ENCODE measurements around the gene SELPLG. TPM values are rescaled to one million over a fixed set of nuclear protein-coding genes. Genes with fewer than 3 reads are reported as not detected.

Gene SELPLG
- total and polyA plus RNA-seq, 8 donors, result 1.2 to 6.1 (median 3.0) TPM

DNA sequence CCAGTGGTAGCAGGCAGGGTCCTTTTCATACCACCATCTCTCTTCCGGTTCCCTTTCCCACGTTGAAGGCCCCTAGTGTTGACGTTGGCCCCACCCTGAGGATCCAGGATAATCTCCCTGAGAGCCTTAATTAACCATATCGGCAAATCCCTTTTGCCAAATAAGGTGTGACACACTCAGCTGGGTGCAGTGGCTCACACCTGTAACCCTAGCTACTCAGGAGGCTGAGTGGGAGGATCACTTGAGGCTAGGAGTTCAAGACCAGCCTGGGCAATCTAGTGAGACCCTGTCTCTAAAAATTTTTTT lies 33.0 kb downstream of the SELPLG start:
- intact Hi-C loops (cut with DNase I; ENCODE audit: low total_unique reads), result no loop called here
- 28 to 59% (median 36%) methylated on average over 4 of the region's 4 CpGs for WGBS, 5 donors

DNA sequence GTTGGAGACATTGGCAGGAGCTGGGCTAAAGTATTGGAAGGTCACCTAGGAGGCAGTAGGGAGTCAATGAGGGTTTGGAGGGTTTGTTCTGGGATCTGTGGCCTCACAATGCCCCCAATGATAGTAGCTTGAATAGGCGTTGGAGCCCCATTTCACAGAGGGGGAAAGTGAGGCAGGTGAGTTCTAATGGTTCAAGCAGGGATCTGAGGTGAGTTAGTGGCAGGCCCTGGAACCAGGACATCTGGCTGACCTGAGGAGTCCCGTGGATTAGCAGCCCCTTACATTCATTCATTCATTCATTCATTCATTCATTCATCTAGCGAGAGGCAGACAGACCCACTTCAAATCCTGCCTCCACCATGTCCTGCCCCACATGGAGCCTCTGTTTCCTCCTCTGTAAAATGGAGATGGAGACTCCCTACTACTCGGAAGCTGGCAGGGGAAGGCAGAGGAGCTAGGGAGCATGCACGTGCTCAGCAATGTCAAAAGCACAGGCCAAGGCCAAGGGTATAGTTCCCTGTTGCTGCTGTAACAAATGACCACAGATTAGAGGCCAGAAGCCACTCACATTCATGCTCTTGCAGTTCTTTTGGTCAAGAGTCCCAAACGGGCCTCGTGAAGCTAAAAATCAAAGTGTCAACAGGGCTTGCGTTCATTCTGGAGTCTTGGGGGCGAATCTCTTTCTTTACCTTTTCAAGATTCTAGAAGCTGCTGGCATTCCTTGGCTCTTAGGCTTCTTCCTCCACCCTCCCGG lies 33.6 kb downstream of the SELPLG start:
- 68 to 76% (median 72%) methylated on average over 10 of the region's 10 CpGs for WGBS, 5 donors
- Histone ChIP-seq H3K36me3 (no peaks in the 10 kb centered on the region), H3K4me1 (peaks cover 0 to 3% (median 0%) of the 10 kb centered on the region in 4 donors), H3K9me3 (no peaks in the 10 kb centered on the region), H3K4me3 (no peak overlapping the region), H3K27ac (no peak overlapping the region), H3K27me3 (peaks cover 0 to 5% (median 0%) of the 10 kb centered on the region in 3 donors)
- intact Hi-C loops (cut with DNase I; ENCODE audit: low total_unique reads), result no loop called here
- TF ChIP-seq, protein P1, sequence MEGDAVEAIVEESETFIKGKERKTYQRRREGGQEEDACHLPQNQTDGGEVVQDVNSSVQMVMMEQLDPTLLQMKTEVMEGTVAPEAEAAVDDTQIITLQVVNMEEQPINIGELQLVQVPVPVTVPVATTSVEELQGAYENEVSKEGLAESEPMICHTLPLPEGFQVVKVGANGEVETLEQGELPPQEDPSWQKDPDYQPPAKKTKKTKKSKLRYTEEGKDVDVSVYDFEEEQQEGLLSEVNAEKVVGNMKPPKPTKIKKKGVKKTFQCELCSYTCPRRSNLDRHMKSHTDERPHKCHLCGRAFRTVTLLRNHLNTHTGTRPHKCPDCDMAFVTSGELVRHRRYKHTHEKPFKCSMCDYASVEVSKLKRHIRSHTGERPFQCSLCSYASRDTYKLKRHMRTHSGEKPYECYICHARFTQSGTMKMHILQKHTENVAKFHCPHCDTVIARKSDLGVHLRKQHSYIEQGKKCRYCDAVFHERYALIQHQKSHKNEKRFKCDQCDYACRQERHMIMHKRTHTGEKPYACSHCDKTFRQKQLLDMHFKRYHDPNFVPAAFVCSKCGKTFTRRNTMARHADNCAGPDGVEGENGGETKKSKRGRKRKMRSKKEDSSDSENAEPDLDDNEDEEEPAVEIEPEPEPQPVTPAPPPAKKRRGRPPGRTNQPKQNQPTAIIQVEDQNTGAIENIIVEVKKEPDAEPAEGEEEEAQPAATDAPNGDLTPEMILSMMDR (IDR thresholded peaks at IDR 0.05), result no peak
- TF ChIP-seq EP300 (IDR thresholded peaks at IDR 0.05), result no peak
- TF ChIP-seq POLR2AphosphoS5 (IDR thresholded peaks at IDR 0.05), result no peak
- TF ChIP-seq POLR2A (IDR thresholded peaks at IDR 0.05), result no peak
- no peak for DNase-seq

More for the DNA sequence above, 33.0 kb downstream of the SELPLG start:
- peaks cover 0 to 3% (median 0%) of the 10 kb centered on the region in 4 donors for H3K4me1 ChIP-seq
- H3K36me3 ChIP-seq, result no peaks in the 10 kb centered on the region
- no peak overlapping the region for H3K27ac ChIP-seq
- TF ChIP-seq POLR2AphosphoS5 (IDR thresholded peaks at IDR 0.05) (no peak), POLR2A (IDR thresholded peaks at IDR 0.05) (no peak), EP300 (IDR thresholded peaks at IDR 0.05) (no peak)
- TF ChIP-seq, protein P1 (IDR thresholded peaks at IDR 0.05), result no peak
- peaks cover 0 to 5% (median 0%) of the 10 kb centered on the region in 3 donors for H3K27me3 ChIP-seq
- H3K4me3 ChIP-seq, result no peak overlapping the region
- DNase-seq, result no peak
- H3K9me3 ChIP-seq, result no peaks in the 10 kb centered on the region

DNA sequence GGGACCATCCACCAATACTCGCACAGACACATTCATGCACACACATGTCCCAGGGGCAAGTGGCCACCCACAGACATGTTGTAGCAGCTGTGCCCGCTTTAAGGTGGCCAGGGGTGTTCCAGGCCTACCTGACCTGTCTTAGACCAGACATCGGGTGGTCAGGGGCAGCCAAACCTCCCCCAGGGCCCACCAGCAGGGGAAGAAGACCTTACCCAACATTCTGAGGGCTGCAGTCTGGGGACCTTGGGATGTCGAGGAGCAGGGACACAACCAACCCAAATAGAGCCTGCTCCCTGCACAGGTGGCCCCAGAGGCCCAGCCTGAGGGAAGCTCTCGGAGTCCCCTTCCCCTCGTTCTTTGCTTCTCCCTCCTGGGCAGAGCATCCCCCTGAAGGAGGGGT lies 34.2 kb downstream of the SELPLG start:
- WGBS, 5 donors, result 64 to 77% (median 69%) methylated on average over 3 to 6 of the region's 6 CpGs
- intact Hi-C loops (cut with DNase I; ENCODE audit: low total_unique reads), result no loop called here
- H3K27ac ChIP-seq, result no peak overlapping the region

DNA sequence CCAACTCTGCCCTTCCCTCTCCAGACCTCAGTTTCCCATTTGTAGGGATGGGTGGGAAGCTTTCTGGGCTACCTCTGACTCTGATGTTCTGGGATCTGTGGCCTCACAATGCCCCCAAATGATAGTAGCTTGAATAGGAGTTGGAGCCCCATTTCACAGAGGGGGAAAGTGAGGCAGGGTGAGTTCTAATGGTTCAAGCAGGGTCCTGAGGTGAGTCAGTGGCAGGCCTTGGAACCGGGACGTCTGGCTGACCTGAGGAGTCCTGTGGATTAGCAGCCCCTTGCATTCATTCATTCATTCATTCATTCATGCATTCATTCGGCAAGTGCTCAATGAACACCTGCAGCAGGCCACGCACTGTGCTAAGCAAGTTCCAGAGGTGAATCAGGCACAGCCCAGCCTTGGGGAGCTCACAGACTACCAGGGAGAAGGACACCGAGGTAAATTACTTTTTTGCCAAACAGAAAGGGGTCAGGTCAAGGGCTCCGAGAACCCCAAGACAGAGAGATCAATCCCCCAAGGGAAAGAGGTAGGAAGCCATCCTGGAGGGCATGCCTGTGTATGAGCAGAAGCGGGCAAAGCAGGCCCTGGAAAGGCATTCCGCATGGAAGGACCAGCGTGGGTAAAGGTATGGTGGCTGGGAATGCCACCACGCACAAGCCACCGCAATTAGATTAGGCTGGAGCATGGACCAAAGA lies 35.0 kb downstream of the SELPLG start:
- peak overlapping the region; percentile 31 to 65 (median 53) for H3K27ac ChIP-seq
- no peaks in the 10 kb centered on the region for H3K36me3 ChIP-seq
- H3K9me3 ChIP-seq, result no peaks in the 10 kb centered on the region
- no peak overlapping the region for H3K4me3 ChIP-seq
- no peaks in the 10 kb centered on the region for H3K4me1 ChIP-seq
- TF ChIP-seq, protein P1 (IDR thresholded peaks at IDR 0.05), result no peak
- TF ChIP-seq POLR2AphosphoS5 (IDR thresholded peaks at IDR 0.05), result no peak
- no peak for TF ChIP-seq EP300 (IDR thresholded peaks at IDR 0.05)
- TF ChIP-seq POLR2A (IDR thresholded peaks at IDR 0.05), result no peak
- intact Hi-C loops (cut with DNase I; ENCODE audit: low total_unique reads), result no loop called here
- DNase-seq, result no peak
- 81 to 88% (median 86%) methylated on average over 11 of the region's 11 CpGs for WGBS, 5 donors
- H3K27me3 ChIP-seq, result peaks cover 0 to 5% (median 0%) of the 10 kb centered on the region in 3 donors

More for the DNA sequence above, 34.2 kb downstream of the SELPLG start:
- Histone ChIP-seq H3K4me1 (peaks cover 0 to 2% (median 0%) of the 10 kb centered on the region in 4 donors), H3K9me3 (no peaks in the 10 kb centered on the region), H3K27me3 (peaks cover 0 to 5% (median 0%) of the 10 kb centered on the region in 3 donors), H3K4me3 (no peak overlapping the region), H3K36me3 (no peaks in the 10 kb centered on the region)
- TF ChIP-seq POLR2A (IDR thresholded peaks at IDR 0.05) (no peak), POLR2AphosphoS5 (IDR thresholded peaks at IDR 0.05) (no peak), EP300 (IDR thresholded peaks at IDR 0.05) (no peak)
- TF ChIP-seq, protein P1 (IDR thresholded peaks at IDR 0.05), result no peak
- no peak for DNase-seq

Data from stomach (tissue), 9 donors.